Esophagus muscularis mucosa (tissue), 4 donors: ENCODE measurements around the gene DSCAM. TPM values are rescaled to one million over a fixed set of nuclear protein-coding genes. Genes with fewer than 3 reads are reported as not detected.
"Not testable (repeated sequence)": the region's sequence is repeated elsewhere in the genome, so short reads cannot be mapped to it uniquely, and the experiment has no call there.

ENCODE experiments used
- DNase-seq: peaks from one replicate; pipeline ENCODE4 v3.0.0-alpha.2; 2017; ENCODE audit errors: extremely low spot score
- H3K27ac ChIP-seq, 4 donors: fragments of 200-600 bp; sonication (generic); replicated peaks in 1 of 4; 1 replicate in 3 of 4; 2 replicates in 1 of 4; pipeline ENCODE4 v1.5.1; 2016 to 2019; ENCODE audit warnings: mild to moderate bottlenecking in 1 of 4
- H3K27me3 ChIP-seq, 4 donors: fragments of 200-600 bp; sonication (generic); one replicate each; pipeline versions ENCODE4 v1.5.1 to v1.6.0; 2016 to 2019
- H3K36me3 ChIP-seq, 4 donors: fragments of 200-600 bp; sonication (generic); one replicate each; pipeline ENCODE4 v1.5.1; 2016 to 2019
- H3K4me1 ChIP-seq, 4 donors: fragments of 200-600 bp; sonication (generic); one replicate each; pipeline ENCODE4 v1.5.1; 2016 to 2019
- H3K4me3 ChIP-seq, 4 donors: fragments of 200-600 bp; sonication (generic); 1 replicate in 2 of 4; 2 replicates in 2 of 4; pipeline ENCODE4 v1.5.1; 2016 to 2019; ENCODE audit warnings: mild to moderate bottlenecking in 4 of 4, moderate library complexity in 1 of 4
- H3K9me3 ChIP-seq, 4 donors: fragments of 200-600 bp; sonication (generic); 1 replicate in 3 of 4; 2 replicates in 1 of 4; pipeline ENCODE4 v1.5.1; 2016 to 2019
- EP300 ChIP-seq: sonication (generic); formaldehyde crosslinking; IDR thresholded peaks from one replicate; pipeline ENCODE4 v1.6.1; 2017; ENCODE audit warnings: antibody characterized with exemption
- POLR2A ChIP-seq: fragments of 450-650 bp; IDR thresholded peaks from one replicate; pipeline ENCODE4 v1.6.1; 2017; ENCODE audit warnings: antibody characterized with exemption, moderate library complexity, mild to moderate bottlenecking, low read depth
- POLR2AphosphoS5 ChIP-seq, 2 donors: sonication (generic); formaldehyde crosslinking; IDR thresholded peaks; one replicate each; pipeline ENCODE4 v1.6.1; 2017; ENCODE audit warnings: antibody characterized with exemption in 2 of 2
- WGBS: methylation state at CpG from one replicate; pipeline ENCODE4 v1.1.5; 2018; 5-methylcytosine and 5-hydroxymethylcytosine counted together
- intact Hi-C: fragments of 100-400 bp; cut with DNase I; formaldehyde crosslinking; loops from one replicate; pipeline ENCODE4 v1.15.1; 2023
- total RNA-seq, 4 donors: library from RNA; depleted of rRNA; stranded (reverse); fragments of >200 nt; gene quantifications; one replicate each; pipeline versions ENCODE4 v1.1.0 to v1.2.1, GENCODE V29; 2016
- TF ChIP-seq, protein P1 (sequence below), 3 experiments: fragments of 200-600 bp in 2 of 3; fragments of 450-650 bp in 1 of 3; sonication (generic) in 2 of 3; IDR thresholded peaks; one replicate each; pipeline ENCODE4 v1.5.1; 2017 to 2019; ENCODE audit warnings: antibody characterized with exemption in 3 of 3, mild to moderate bottlenecking in 2 of 3, moderate library complexity in 1 of 3

DSCAM gene
- total RNA-seq, 4 donors from 2014 or later, result 0.06 to 0.42 (median 0.17) TPM; not detected in 1

- no peak overlapping the region for H3K4me3 ChIP-seq
- intact Hi-C loops, result no loop called here
- DNase-seq, result no peak
- H3K27ac ChIP-seq, result no peak overlapping the region
- no peaks in the 10 kb centered on the region for H3K36me3 ChIP-seq
- WGBS, result 73% methylated on average over 2 of the region's 2 CpGs
- H3K9me3 ChIP-seq, result peaks cover 0 to 4% (median 2%) of the 10 kb centered on the region in 4 donors
- no peaks in the 10 kb centered on the region for H3K27me3 ChIP-seq
- H3K4me1 ChIP-seq, result no peaks in the 10 kb centered on the region
- TF ChIP-seq POLR2A (no peak), POLR2AphosphoS5 (IDR thresholded peaks at IDR 0.05) (no peak), EP300 (no peak)
- TF ChIP-seq, protein P1, sequence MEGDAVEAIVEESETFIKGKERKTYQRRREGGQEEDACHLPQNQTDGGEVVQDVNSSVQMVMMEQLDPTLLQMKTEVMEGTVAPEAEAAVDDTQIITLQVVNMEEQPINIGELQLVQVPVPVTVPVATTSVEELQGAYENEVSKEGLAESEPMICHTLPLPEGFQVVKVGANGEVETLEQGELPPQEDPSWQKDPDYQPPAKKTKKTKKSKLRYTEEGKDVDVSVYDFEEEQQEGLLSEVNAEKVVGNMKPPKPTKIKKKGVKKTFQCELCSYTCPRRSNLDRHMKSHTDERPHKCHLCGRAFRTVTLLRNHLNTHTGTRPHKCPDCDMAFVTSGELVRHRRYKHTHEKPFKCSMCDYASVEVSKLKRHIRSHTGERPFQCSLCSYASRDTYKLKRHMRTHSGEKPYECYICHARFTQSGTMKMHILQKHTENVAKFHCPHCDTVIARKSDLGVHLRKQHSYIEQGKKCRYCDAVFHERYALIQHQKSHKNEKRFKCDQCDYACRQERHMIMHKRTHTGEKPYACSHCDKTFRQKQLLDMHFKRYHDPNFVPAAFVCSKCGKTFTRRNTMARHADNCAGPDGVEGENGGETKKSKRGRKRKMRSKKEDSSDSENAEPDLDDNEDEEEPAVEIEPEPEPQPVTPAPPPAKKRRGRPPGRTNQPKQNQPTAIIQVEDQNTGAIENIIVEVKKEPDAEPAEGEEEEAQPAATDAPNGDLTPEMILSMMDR (IDR thresholded peaks at IDR 0.05), result no peak
Observed at GRCh38 chr21:40445349-40445921, 401.5 kb downstream of the DSCAM start.

- H3K27ac ChIP-seq, H3K4me3 ChIP-seq, H3K9me3 ChIP-seq, intact Hi-C loops, H3K4me1 ChIP-seq, H3K36me3 ChIP-seq, H3K27me3 ChIP-seq: not testable (repeated sequence)
- DNase-seq, result peak; percentile 24
- WGBS, result 75% methylated on average over 2 of the region's 2 CpGs
Observed at GRCh38 chr21:40439581-40439980, 407.4 kb downstream of the DSCAM start.

DNA sequence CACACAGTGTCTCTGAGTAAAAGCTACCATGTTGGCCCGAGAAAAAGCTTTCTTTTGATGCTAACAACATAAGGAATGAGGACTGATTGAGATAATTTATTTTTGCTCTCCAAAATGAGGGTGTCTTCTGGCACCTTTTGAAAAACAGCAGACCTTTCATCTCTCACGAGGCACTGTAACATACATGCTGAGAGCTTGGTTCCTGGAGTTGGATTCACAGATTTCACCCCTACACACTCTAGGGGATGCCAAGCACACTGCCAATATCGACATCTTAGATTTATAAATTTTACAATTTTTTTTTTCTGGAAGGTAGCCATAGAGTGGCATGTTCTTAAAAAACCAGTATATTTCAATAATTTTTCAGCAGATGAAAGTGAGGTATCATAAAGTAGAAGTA lies 408.3 kb downstream of the DSCAM start:
- H3K27ac ChIP-seq, result no peak overlapping the region
- no peak overlapping the region for H3K4me3 ChIP-seq
- no peaks in the 10 kb centered on the region for H3K36me3 ChIP-seq
- TF ChIP-seq EP300 (no peak), POLR2AphosphoS5 (IDR thresholded peaks at IDR 0.05) (no peak), POLR2A (no peak)
- TF ChIP-seq, protein P1 (IDR thresholded peaks at IDR 0.05), result no peak
- intact Hi-C loops, result no loop called here
- H3K9me3 ChIP-seq, result no peaks in the 10 kb centered on the region
- WGBS, result 89% methylated on average over 3 of the region's 3 CpGs
- no peaks in the 10 kb centered on the region for H3K4me1 ChIP-seq
- H3K27me3 ChIP-seq, result no peaks in the 10 kb centered on the region
- no peak for DNase-seq

- intact Hi-C loops, result no loop called here
- TF ChIP-seq, protein P1 (IDR thresholded peaks at IDR 0.05), result no peak
- no peak for TF ChIP-seq EP300
- no peaks in the 10 kb centered on the region for H3K4me1 ChIP-seq
- H3K27me3 ChIP-seq, result no peaks in the 10 kb centered on the region
- no peak overlapping the region for H3K4me3 ChIP-seq
- WGBS, result 93% methylated on average over 1 of the region's 1 CpG
- H3K9me3 ChIP-seq, result no peaks in the 10 kb centered on the region
- DNase-seq, result no peak
- no peak overlapping the region for H3K27ac ChIP-seq
- H3K36me3 ChIP-seq, result no peaks in the 10 kb centered on the region
Observed at GRCh38 chr21:40436261-40436660, 410.7 kb downstream of the DSCAM start.

DNA sequence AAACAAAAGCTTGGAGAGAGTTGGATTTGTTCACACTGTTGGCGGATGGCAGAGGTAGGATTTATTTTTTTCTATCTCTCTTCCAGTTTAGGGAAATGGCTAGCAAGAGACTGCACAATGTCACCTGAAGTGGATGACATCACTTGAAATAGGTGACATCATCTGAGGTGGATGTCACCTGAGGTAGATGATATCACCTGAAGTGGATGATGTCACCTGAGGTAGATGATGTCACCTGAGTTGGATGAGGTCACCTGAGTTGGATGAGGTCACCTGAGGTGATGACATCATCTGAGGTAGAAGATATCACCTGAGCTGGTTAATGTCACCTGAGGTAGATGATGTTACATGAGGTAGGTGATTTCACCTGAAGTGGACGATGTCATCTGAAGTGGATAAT lies 413.4 kb downstream of the DSCAM start:
- Histone ChIP-seq H3K4me3 (no peak overlapping the region), H3K4me1 (peaks cover 0 to 9% (median 0%) of the 10 kb centered on the region in 4 donors), H3K27ac (no peak overlapping the region), H3K36me3 (no peaks in the 10 kb centered on the region), H3K27me3 (no peaks in the 10 kb centered on the region), H3K9me3 (no peaks in the 10 kb centered on the region)
- intact Hi-C loops, result no loop called here
- WGBS, result 89% methylated on average over 2 of the region's 2 CpGs
- DNase-seq, result no peak
- no peak for TF ChIP-seq POLR2AphosphoS5 (IDR thresholded peaks at IDR 0.05)
- TF ChIP-seq POLR2A, result no peak
- no peak for TF ChIP-seq EP300
- TF ChIP-seq, protein P1 (IDR thresholded peaks at IDR 0.05), result no peak
